Endothelial cell of umbilical vein (primary cell): ENCODE results near the gene ITGB1BP1. TPM values are rescaled to one million over a fixed set of nuclear protein-coding genes. Genes with fewer than 3 reads are reported as not detected.

Source experiments
- BruUV-seq: library from RNA; stranded (reverse); fragments of 400-500 nt; replicated peaks from 2 replicates; lab custom pipeline; 2021; lab: Mats Ljungman, UMichigan
- CTCF ChIA-PET: fragments of 300-600, 350-600 bp; sonication (Branson Sonifier 250); formaldehyde crosslinking; loops from one replicate; lab custom pipeline; 2021; ENCODE audit warnings: antibody characterized with exemption, inconsistent platforms; lab: Charles Lee
- POLR2A ChIA-PET: fragments of 300-600, 350-600 bp; sonication (Branson Sonifier 250); formaldehyde crosslinking; loops from one replicate; lab custom pipeline; 2021; ENCODE audit warnings: antibody characterized with exemption, inconsistent platforms; lab: Charles Lee
- DNase-seq: peaks from one replicate; pipeline ENCODE4 v3.0.0-alpha.2; 2011; ENCODE audit warnings: low read depth, low spot score
- FAIRE-seq: peaks from 2 replicates; lab custom pipeline; 2011; peaks lifted over from hg19 to GRCh38; lab: Jason Lieb, UNC
- H2AFZ ChIP-seq: 2 replicates; pipeline ENCODE4 v1.6.0; 2012; ENCODE audit warnings: low read depth, low read length, control low read depth, inconsistent platforms
- H3K27ac ChIP-seq: 2 replicates; pipeline ENCODE4 v1.5.1; 2011; ENCODE audit warnings: low read depth, mild to moderate bottlenecking, control low read depth, low read length, moderate library complexity; ENCODE audit not compliant: insufficient read depth
- H3K27me3 ChIP-seq, 2 experiments: 2 replicates each; pipeline versions ENCODE4 v1.6.0 to v1.6.1; 2011; ENCODE audit warnings: low read length in 2 of 2, mixed read lengths in 1 of 2; ENCODE audit not compliant: control insufficient read depth in 2 of 2, insufficient read depth in 2 of 2
- H3K36me3 ChIP-seq, 2 experiments: 2 replicates in 1 of 2; 3 replicates in 1 of 2; pipeline ENCODE4 v1.5.1; 2011; ENCODE audit warnings: low read length in 2 of 2, mild to moderate bottlenecking in 1 of 2, moderate library complexity in 1 of 2; ENCODE audit not compliant: control insufficient read depth in 2 of 2, insufficient read depth in 2 of 2; ENCODE audit errors: extremely low read depth in 1 of 2
- H3K4me1 ChIP-seq: 3 replicates; pipeline ENCODE4 v1.5.1; 2011; ENCODE audit warnings: mild to moderate bottlenecking, low read length; ENCODE audit not compliant: control insufficient read depth, insufficient read depth; ENCODE audit errors: extremely low read depth
- H3K4me2 ChIP-seq: 2 replicates; pipeline ENCODE4 v1.6.1; 2011; ENCODE audit warnings: low read length, control low read depth, mixed read lengths; ENCODE audit not compliant: insufficient read depth
- H3K4me3 ChIP-seq, 3 experiments: fragments of 200-600 bp in 1 of 3; sonication (generic), shearing (Covaris generic) in 1 of 3; replicated peaks in 1 of 3; 2 replicates each; pipeline ENCODE4 v1.5.1; 2011 to 2016; ENCODE audit warnings: control low read depth in 3 of 3, low read length in 3 of 3, mild to moderate bottlenecking in 2 of 3, inconsistent platforms in 1 of 3, low read depth in 1 of 3, moderate library complexity in 1 of 3; ENCODE audit not compliant: insufficient read depth in 1 of 3
- H3K79me2 ChIP-seq: 2 replicates; pipeline ENCODE4 v1.6.0; 2012; ENCODE audit warnings: low read length, inconsistent platforms; ENCODE audit not compliant: control insufficient read depth, insufficient read depth
- H3K9ac ChIP-seq: replicated peaks from 2 replicates; pipeline ENCODE3; 2011; ENCODE audit warnings: low read length, control low read depth; ENCODE audit not compliant: insufficient read depth; ENCODE audit errors: extremely low read depth
- H3K9me1 ChIP-seq: replicated peaks from 3 replicates; pipeline ENCODE4 v1.6.0; 2011; ENCODE audit warnings: mild to moderate bottlenecking, low read length; ENCODE audit not compliant: control insufficient read depth, insufficient read depth; ENCODE audit errors: extremely low read depth
- H3K9me3 ChIP-seq: replicated peaks from 2 replicates; pipeline ENCODE4 v1.5.1; 2012; ENCODE audit warnings: low read length, inconsistent platforms; ENCODE audit not compliant: control insufficient read depth, insufficient read depth
- H4K20me1 ChIP-seq: replicated peaks from 2 replicates; pipeline ENCODE3; 2011; ENCODE audit warnings: mild to moderate bottlenecking, low read length; ENCODE audit not compliant: control insufficient read depth, insufficient read depth; ENCODE audit errors: extremely low read depth
- EZH2 ChIP-seq: IDR thresholded peaks from 2 replicates; pipeline ENCODE4 v1.6.1; 2012; ENCODE audit warnings: borderline replicate concordance, low read depth, mild to moderate bottlenecking, moderate library complexity, low read length, inconsistent platforms; ENCODE audit not compliant: severe bottlenecking
- FOS ChIP-seq: IDR thresholded peaks from 2 replicates; pipeline ENCODE4 v1.6.1; 2011; ENCODE audit warnings: mild to moderate bottlenecking, low read length, moderate library complexity, borderline replicate concordance; ENCODE audit not compliant: insufficient read depth
- GATA2 ChIP-seq: IDR thresholded peaks from 2 replicates; pipeline ENCODE4 v1.7.0; 2011; ENCODE audit warnings: low read depth, mild to moderate bottlenecking, moderate library complexity, mixed read lengths, low read length; ENCODE audit not compliant: insufficient read length, insufficient read depth
- JUN ChIP-seq: IDR thresholded peaks from 2 replicates; pipeline ENCODE4 v1.6.1; 2011; ENCODE audit warnings: borderline replicate concordance, low read depth; ENCODE audit not compliant: insufficient read length, insufficient read depth
- MYC ChIP-seq: IDR thresholded peaks from one replicate; pipeline ENCODE4 v1.6.1; 2011; ENCODE audit warnings: mild to moderate bottlenecking, low read depth, low read length
- POLR2A ChIP-seq: IDR thresholded peaks from 2 replicates; pipeline ENCODE4 v1.6.1; 2012; ENCODE audit warnings: low read depth, mild to moderate bottlenecking, control low read depth, low read length
- POLR2AphosphoS5 ChIP-seq: IDR thresholded peaks from 2 replicates; pipeline ENCODE4 v1.6.1; 2012; ENCODE audit warnings: low read depth, mild to moderate bottlenecking, control low read depth, low read length, moderate library complexity; ENCODE audit not compliant: insufficient read depth
- dilution Hi-C: fragments of 300-500 bp; cut with MboI; formaldehyde crosslinking; loops from one replicate; pipeline ENCODE4 v1.15.0; 2019; ENCODE audit warnings: low sequenced_read_pairs; ENCODE audit not compliant: extremely low pct_ligation_motif_present
- intact Hi-C: fragments of 100-400 bp; cut with micrococcal nuclease; formaldehyde crosslinking; loops from one replicate; pipeline ENCODE4 v1.10.0; 2022
- polyA plus RNA-seq, 4 experiments: library from polyadenylated mRNA; depleted of rRNA in 3 of 4; stranded (reverse) in 3 of 4; unstranded in 1 of 4; fragments of >200 nt; gene quantifications; 2 replicates each; pipeline versions ENCODE4 v1.2.1 to v1.2.3, GENCODE V29; 2011 to 2012; ENCODE audit warnings: missing spikeins in 1 of 4
- total RNA-seq: library from RNA; stranded (reverse); gene quantifications from 2 replicates; pipeline ENCODE4 v1.2.3, GENCODE V29; 2021
- TF ChIP-seq, protein P1 (sequence below), 2 donors: IDR thresholded peaks; 1 replicate in 1 of 2; 2 replicates in 1 of 2; pipeline ENCODE4 v1.5.1; 2011; ENCODE audit warnings: low read length in 2 of 2, mild to moderate bottlenecking in 2 of 2, moderate library complexity in 2 of 2, control low read depth in 1 of 2, inconsistent platforms in 1 of 2, low read depth in 1 of 2; ENCODE audit not compliant: insufficient read depth in 1 of 2; ENCODE audit errors: extremely low read depth in 1 of 2
- TF ChIP-seq, protein P2 (sequence below): IDR thresholded peaks from 2 replicates; pipeline ENCODE4 v1.6.1; 2011; ENCODE audit not compliant: insufficient read depth, insufficient read length

The ITGB1BP1 gene
- total and polyA plus RNA-seq, 2 donors (not counting 3 experiments of a cell fraction or from before 2014, with no cell fraction given) = 45.0 to 170 TPM

DNA sequence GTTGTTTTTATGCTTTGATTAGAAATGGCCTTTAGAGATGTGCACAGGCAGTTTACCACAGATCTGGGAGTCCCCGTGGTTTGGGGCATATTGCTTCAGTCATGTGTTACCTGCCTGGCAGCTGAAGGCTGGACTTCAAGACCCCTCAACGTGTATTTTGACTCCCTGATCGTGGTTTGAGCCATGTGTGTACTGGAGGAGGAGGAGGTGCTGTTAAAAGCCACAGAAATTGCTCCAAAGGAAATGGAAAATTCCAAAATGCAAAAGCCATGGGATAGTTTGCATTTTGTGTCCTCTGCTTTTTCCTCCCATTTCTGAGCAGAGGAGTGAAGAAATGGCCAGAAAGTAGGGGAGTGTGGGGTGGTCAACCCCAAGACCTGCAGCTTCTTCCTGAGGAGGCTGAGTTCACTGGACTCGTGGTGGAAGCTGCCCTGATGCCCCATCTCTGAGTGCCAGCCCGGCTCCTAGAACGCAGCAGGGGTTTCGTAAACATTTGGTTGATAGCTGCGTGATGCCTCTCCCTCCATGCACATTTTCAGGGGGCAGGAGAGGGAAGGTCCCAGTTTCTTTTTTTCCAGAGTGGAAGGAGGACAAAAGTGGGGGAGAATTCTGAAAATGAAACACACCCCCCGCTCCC lies 45.7 kb downstream of the ITGB1BP1 start:
- no peak overlapping the region for H3K4me3 ChIP-seq
- peaks cover 12% of the 10 kb centered on the region for H3K4me1 ChIP-seq
- no peak overlapping the region for H3K4me2 ChIP-seq
- H3K36me3 ChIP-seq = peaks cover 9 to 40% of the 10 kb centered on the region in 2 experiments
- H3K79me2 ChIP-seq = no peaks in the 10 kb centered on the region
- intact Hi-C loops (loop anchor here (2.0 kb wide), 1 partner anchor 235 kb away; no protein-coding TSS in a partner anchor), dilution Hi-C loops (no loop called here)
- H3K9me3 ChIP-seq = no peaks in the 10 kb centered on the region
- BruUV-seq = no TSS peak
- ChIA-PET CTCF (interaction anchor here (1.3 kb wide), 2 partner anchors 44 to 234 kb away, joined by 5 read pairs; no protein-coding TSS in a partner anchor), POLR2A (no interaction called here)
- no peak for DNase-seq
- peak overlapping the region; percentile 7 for H3K9ac ChIP-seq
- H3K9me1 ChIP-seq = no peaks in the 10 kb centered on the region
- H4K20me1 ChIP-seq = no peaks in the 10 kb centered on the region
- H2AFZ ChIP-seq = no peak overlapping the region
- peak overlapping the region; percentile 73 for H3K27ac ChIP-seq
- no peaks in the 10 kb centered on the region for H3K27me3 ChIP-seq
- TF ChIP-seq JUN (no peak), GATA2 (no peak), POLR2AphosphoS5 (no peak), EZH2 (no peak), FOS (no peak), MYC (no peak), POLR2A (no peak)
- TF ChIP-seq, protein P1, sequence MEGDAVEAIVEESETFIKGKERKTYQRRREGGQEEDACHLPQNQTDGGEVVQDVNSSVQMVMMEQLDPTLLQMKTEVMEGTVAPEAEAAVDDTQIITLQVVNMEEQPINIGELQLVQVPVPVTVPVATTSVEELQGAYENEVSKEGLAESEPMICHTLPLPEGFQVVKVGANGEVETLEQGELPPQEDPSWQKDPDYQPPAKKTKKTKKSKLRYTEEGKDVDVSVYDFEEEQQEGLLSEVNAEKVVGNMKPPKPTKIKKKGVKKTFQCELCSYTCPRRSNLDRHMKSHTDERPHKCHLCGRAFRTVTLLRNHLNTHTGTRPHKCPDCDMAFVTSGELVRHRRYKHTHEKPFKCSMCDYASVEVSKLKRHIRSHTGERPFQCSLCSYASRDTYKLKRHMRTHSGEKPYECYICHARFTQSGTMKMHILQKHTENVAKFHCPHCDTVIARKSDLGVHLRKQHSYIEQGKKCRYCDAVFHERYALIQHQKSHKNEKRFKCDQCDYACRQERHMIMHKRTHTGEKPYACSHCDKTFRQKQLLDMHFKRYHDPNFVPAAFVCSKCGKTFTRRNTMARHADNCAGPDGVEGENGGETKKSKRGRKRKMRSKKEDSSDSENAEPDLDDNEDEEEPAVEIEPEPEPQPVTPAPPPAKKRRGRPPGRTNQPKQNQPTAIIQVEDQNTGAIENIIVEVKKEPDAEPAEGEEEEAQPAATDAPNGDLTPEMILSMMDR (IDR thresholded peaks at IDR 0.05; ENCODE audit: extremely low read depth in 1 of 2, insufficient read depth in 1 of 2, low read depth in 1 of 2, low read length in 2 of 2) = no peak
- TF ChIP-seq, protein P2, sequence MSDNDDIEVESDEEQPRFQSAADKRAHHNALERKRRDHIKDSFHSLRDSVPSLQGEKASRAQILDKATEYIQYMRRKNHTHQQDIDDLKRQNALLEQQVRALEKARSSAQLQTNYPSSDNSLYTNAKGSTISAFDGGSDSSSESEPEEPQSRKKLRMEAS = no peak
- FAIRE-seq = no peak
